Measurements from ENCODE around the gene F9. TPM values are rescaled to one million over a fixed set of nuclear protein-coding genes. Genes with fewer than 3 reads are reported as not detected.

The F9 gene
- total RNA-seq, 1 experiment from 2014 or later, result not detected

DNA sequence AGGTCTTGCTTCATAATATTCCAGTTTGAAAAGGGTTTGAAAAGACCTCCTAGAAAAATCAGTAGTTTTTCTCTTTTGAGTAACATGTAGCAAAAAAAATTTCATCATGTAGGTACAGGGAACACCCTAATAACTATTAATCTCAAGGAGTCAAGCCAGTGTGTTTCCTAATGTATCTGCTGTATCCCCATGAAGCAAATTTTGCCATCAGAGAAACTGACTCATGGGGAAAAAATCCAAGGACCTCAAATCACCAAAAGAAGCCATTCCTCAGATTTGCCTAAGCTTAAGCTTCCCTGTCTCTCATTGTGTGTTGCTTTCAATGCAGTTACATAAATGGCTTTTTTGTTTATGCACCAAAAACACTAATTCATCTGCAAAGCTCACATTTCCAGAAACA, 29.7 kb downstream of the F9 start:
- Histone ChIP-seq H3K4me3 (no peak overlapping the region), H3K27me3 (no peaks in the 10 kb centered on the region), H3K9me3 (no peaks in the 10 kb centered on the region), H3K36me3 (no peaks in the 10 kb centered on the region)
- no peak for DNase-seq

DNA sequence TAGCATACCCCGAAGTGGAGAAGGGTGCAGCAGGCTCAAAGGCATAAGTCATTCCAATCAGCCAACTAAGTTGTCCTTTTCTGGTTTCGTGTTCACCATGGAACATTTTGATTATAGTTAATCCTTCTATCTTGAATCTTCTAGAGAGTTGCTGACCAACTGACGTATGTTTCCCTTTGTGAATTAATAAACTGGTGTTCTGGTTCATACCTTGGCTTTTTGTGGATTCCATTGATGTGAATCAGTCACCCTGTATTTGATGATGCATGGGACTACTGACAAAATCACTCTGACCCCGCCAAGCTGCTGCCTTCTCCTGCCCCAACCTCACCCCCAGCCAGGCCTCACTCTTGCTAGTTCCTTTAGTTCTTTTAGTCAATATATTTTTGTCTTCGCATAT, 32.7 kb downstream of the F9 start:
- Histone ChIP-seq H3K36me3 (no peaks in the 10 kb centered on the region), H3K9me3 (no peaks in the 10 kb centered on the region), H3K27me3 (no peaks in the 10 kb centered on the region), H3K4me3 (no peak overlapping the region)
- no peak for DNase-seq

DNA sequence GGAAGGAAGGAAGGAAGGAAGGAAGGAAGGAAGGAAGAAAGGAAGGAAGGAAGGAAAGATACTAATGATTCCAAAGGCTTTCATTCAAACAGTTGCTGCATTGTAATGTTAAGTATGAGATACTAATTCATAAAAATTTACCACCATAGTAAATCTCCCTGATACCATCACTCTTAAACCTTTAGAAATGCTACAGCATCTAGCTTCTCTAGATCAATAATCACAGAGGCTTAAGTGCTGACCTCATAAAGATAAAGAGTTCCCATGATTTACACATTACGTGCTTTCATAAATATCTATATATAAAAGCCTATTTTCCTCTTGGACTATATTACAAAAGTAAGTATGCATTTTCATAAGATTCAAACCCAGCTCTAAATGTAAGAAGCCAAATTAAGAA, 36.4 kb downstream of the F9 start:
- Histone ChIP-seq H3K9me3 (no peaks in the 10 kb centered on the region), H3K36me3 (no peaks in the 10 kb centered on the region), H3K4me3 (no peak overlapping the region), H3K27me3 (no peaks in the 10 kb centered on the region)
- DNase-seq, result no peak

DNA sequence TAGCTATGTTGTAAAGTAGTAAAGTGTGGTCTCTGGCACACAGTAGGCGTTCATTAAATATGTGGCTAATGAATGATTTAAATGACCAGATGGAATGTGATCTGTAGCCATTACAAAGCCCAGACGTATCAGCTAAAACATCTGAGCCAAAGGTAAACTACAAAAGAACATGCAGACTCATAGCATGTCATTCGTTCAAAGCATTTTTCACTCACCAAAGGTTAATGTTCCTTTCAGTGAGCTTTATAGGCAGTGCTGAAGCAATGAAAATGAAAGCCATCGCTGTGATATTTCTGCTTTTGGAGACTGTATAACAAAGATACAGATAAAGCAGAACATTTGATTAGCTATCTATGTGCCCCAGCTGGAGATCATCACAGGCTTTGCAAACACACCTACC, 50.5 kb downstream of the F9 start:
- H3K4me3 ChIP-seq, result no peak overlapping the region
- DNase-seq, result no peak
- H3K36me3 ChIP-seq, result no peaks in the 10 kb centered on the region

DNA sequence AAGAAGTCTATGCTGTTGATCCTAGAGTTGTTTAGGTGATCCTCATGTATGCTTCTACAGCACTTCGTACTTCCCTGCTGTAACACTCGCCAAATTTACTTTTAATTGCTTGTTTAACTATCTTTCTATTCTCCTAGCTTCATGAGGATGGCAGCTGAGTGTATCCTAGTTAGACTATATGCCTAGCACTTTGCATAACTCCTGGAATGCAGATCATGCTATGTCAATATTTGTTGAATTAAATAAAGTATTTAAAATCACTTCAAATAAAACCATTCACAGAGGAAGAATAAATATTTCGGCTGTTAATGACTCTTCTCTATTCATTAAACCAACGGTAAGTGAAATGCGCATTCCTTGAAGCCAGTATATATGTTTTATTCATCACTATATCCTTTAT, 55.1 kb downstream of the F9 start:
- no peak overlapping the region for H3K4me3 ChIP-seq
- H3K9me3 ChIP-seq, result no peaks in the 10 kb centered on the region
- H3K27me3 ChIP-seq, result no peaks in the 10 kb centered on the region
- H3K36me3 ChIP-seq, result no peaks in the 10 kb centered on the region
- DNase-seq, result no peak

More for the DNA sequence above, 50.5 kb downstream of the F9 start:
- Histone ChIP-seq H3K9me3 (no peaks in the 10 kb centered on the region), H3K27me3 (no peaks in the 10 kb centered on the region)

DNA sequence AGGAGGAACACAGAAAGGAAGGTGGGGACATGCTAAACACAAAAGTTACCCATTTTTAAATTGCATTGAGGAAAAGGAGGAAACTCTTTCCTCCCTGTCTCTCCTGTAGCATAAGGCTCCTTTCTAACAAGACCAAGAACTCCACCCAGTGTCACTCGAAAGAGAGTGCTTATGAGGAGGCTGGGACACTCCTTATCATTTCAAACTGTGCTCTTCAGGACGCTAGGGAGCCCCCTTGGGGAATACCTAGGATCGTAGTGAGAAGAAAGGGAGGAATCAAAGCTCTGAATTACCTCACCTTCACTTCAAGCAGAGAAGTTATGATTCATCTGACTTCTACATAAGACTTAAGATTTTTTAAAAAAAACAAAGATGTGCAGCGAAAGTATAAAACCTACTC, 65.5 kb downstream of the F9 start:
- Histone ChIP-seq H3K27me3 (no peaks in the 10 kb centered on the region), H3K9me3 (no peaks in the 10 kb centered on the region), H3K36me3 (no peaks in the 10 kb centered on the region), H3K4me3 (no peak overlapping the region)
- no peak for DNase-seq

DNA sequence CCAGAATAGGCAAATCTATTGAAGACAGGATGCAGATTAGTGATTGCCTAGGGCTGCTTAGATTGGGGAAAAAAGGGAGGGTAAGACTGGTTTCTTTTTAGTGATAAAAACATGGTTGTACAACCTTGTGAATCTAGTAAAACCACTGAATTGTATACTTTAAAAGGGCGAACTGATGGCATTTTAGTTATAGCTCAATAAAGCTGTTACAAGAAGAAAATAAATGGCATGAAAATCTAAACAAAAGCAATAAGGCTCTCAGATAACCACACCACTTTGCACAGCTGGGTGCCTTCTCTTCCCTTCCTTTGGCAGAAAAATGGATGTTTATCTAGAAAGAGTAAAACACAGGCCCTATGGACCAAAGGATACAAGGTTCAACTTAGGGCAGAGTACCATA, 69.6 kb downstream of the F9 start:
- no peaks in the 10 kb centered on the region for H3K27me3 ChIP-seq

More for the DNA sequence above, 69.6 kb downstream of the F9 start:
- H3K9me3 ChIP-seq, result no peaks in the 10 kb centered on the region
- H3K4me3 ChIP-seq, result no peak overlapping the region
- DNase-seq, result no peak
- H3K36me3 ChIP-seq, result no peaks in the 10 kb centered on the region

Other genes with a start within 250 kb of the F9 start
- gene MCF2, start 177.4 kb downstream of the F9 start, total RNA-seq (2014; rRNA removed; shearing (Covaris generic); ENCODE audit: low replicate concordance), result not detected in 2 replicates

Measured in MG63 (cell line).